Esophagus muscularis mucosa (tissue), 4 donors: ENCODE measurements around the gene CCDC32. TPM values are rescaled to one million over a fixed set of nuclear protein-coding genes. Genes with fewer than 3 reads are reported as not detected.

ENCODE experiments used
- DNase-seq: peaks from one replicate; pipeline ENCODE4 v3.0.0-alpha.2; 2017; ENCODE audit errors: extremely low spot score
- H3K27ac ChIP-seq, 4 donors: fragments of 200-600 bp; sonication (generic); replicated peaks in 1 of 4; 1 replicate in 3 of 4; 2 replicates in 1 of 4; pipeline ENCODE4 v1.5.1; 2016 to 2019; ENCODE audit warnings: mild to moderate bottlenecking in 1 of 4
- H3K27me3 ChIP-seq, 4 donors: fragments of 200-600 bp; sonication (generic); one replicate each; pipeline versions ENCODE4 v1.5.1 to v1.6.0; 2016 to 2019
- H3K36me3 ChIP-seq, 4 donors: fragments of 200-600 bp; sonication (generic); one replicate each; pipeline ENCODE4 v1.5.1; 2016 to 2019
- H3K4me1 ChIP-seq, 4 donors: fragments of 200-600 bp; sonication (generic); one replicate each; pipeline ENCODE4 v1.5.1; 2016 to 2019
- H3K4me3 ChIP-seq, 4 donors: fragments of 200-600 bp; sonication (generic); 1 replicate in 2 of 4; 2 replicates in 2 of 4; pipeline ENCODE4 v1.5.1; 2016 to 2019; ENCODE audit warnings: mild to moderate bottlenecking in 4 of 4, moderate library complexity in 1 of 4
- H3K9me3 ChIP-seq, 4 donors: fragments of 200-600 bp; sonication (generic); 1 replicate in 3 of 4; 2 replicates in 1 of 4; pipeline ENCODE4 v1.5.1; 2016 to 2019
- EP300 ChIP-seq: sonication (generic); formaldehyde crosslinking; IDR thresholded peaks from one replicate; pipeline ENCODE4 v1.6.1; 2017; ENCODE audit warnings: antibody characterized with exemption
- POLR2A ChIP-seq: fragments of 450-650 bp; IDR thresholded peaks from one replicate; pipeline ENCODE4 v1.6.1; 2017; ENCODE audit warnings: antibody characterized with exemption, moderate library complexity, mild to moderate bottlenecking, low read depth
- POLR2AphosphoS5 ChIP-seq, 2 donors: sonication (generic); formaldehyde crosslinking; IDR thresholded peaks; one replicate each; pipeline ENCODE4 v1.6.1; 2017; ENCODE audit warnings: antibody characterized with exemption in 2 of 2
- WGBS: methylation state at CpG from one replicate; pipeline ENCODE4 v1.1.5; 2018; 5-methylcytosine and 5-hydroxymethylcytosine counted together
- intact Hi-C: fragments of 100-400 bp; cut with DNase I; formaldehyde crosslinking; loops from one replicate; pipeline ENCODE4 v1.15.1; 2023
- total RNA-seq, 4 donors: library from RNA; depleted of rRNA; stranded (reverse); fragments of >200 nt; gene quantifications; one replicate each; pipeline versions ENCODE4 v1.1.0 to v1.2.1, GENCODE V29; 2016
- TF ChIP-seq, protein P1 (sequence below), 3 experiments: fragments of 200-600 bp in 2 of 3; fragments of 450-650 bp in 1 of 3; sonication (generic) in 2 of 3; IDR thresholded peaks; one replicate each; pipeline ENCODE4 v1.5.1; 2017 to 2019; ENCODE audit warnings: antibody characterized with exemption in 3 of 3, mild to moderate bottlenecking in 2 of 3, moderate library complexity in 1 of 3

CCDC32 gene
- total RNA-seq, 4 donors from 2014 or later, result 24.9 to 38.3 (median 36.0) TPM

DNA sequence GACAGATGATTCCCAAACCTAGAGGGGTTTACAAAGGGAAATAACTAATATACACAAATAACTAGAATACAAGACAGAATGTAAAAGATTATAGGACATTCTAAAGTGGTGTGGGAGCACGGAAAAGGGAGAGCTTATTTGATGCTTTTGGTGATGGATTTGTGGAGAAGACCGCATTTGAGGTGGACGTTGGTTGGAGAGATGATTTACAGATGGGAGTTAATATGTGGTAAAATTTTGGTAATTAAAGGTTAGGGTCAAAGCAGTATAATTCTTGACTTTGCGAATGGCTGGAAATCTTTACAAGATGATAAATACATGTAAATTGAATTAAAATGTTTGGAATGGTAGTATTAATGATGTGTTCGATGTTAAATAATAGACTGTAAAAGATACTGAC lies 30.4 kb upstream of the CCDC32 start:
- intact Hi-C loops, result loop anchor here (10.0 kb wide), 1 partner anchor 150 kb away; the partner anchor contains the start of gene BAHD1
- H3K36me3 ChIP-seq, result no peaks in the 10 kb centered on the region
- peak overlapping the region in 1 of 4 donors; percentile 55 for H3K4me3 ChIP-seq
- no peaks in the 10 kb centered on the region for H3K9me3 ChIP-seq
- DNase-seq, result peak; percentile 3
- H3K27ac ChIP-seq, result no peak overlapping the region
- H3K4me1 ChIP-seq, result peaks cover 8 to 15% (median 11%) of the 10 kb centered on the region in 4 donors
- 46% methylated on average over 5 of the region's 5 CpGs for WGBS
- H3K27me3 ChIP-seq, result peaks cover 0 to 19% (median 0%) of the 10 kb centered on the region in 4 donors
- TF ChIP-seq POLR2A (no peak), EP300 (no peak), POLR2AphosphoS5 (IDR thresholded peaks at IDR 0.05) (no peak)
- TF ChIP-seq, protein P1, sequence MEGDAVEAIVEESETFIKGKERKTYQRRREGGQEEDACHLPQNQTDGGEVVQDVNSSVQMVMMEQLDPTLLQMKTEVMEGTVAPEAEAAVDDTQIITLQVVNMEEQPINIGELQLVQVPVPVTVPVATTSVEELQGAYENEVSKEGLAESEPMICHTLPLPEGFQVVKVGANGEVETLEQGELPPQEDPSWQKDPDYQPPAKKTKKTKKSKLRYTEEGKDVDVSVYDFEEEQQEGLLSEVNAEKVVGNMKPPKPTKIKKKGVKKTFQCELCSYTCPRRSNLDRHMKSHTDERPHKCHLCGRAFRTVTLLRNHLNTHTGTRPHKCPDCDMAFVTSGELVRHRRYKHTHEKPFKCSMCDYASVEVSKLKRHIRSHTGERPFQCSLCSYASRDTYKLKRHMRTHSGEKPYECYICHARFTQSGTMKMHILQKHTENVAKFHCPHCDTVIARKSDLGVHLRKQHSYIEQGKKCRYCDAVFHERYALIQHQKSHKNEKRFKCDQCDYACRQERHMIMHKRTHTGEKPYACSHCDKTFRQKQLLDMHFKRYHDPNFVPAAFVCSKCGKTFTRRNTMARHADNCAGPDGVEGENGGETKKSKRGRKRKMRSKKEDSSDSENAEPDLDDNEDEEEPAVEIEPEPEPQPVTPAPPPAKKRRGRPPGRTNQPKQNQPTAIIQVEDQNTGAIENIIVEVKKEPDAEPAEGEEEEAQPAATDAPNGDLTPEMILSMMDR (IDR thresholded peaks at IDR 0.05), result no peak

DNA sequence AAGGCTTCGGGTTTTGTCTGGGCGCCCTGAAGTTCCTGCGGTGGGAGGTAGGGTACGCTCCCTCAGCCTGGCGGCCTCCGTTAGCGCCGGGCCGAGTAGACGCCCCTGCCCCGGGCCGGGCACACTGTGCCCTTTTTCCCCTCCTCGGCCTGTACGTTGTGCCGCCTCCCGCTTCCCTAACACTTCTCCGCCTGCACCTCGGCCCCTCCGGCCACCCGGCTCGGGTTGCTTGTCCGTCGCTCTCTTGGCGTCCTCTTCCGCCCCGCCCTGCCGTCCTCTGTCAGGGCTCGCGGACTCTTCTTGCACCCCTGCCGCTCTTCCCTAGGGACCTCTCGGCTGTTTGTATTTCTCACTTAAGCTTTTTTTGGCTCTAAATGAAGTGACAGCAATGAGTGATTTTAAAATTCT lies 29.6 kb upstream of the CCDC32 start:
- peak overlapping the region; percentile 51 to 69 (median 58) for H3K4me3 ChIP-seq
- H3K4me1 ChIP-seq, result peaks cover 8 to 23% (median 14%) of the 10 kb centered on the region in 4 donors
- TF ChIP-seq EP300, result no peak
- TF ChIP-seq, protein P1 (IDR thresholded peaks at IDR 0.05), result peak in 1 of 3 experiments; percentile 13
- intact Hi-C loops, result loop anchor here (5.0 to 10.0 kb wide), 3 partner anchors 98 to 298 kb away; partner anchors contain the start of genes BAHD1 and VPS18
- peak overlapping the region in 3 of 4 donors; percentile 81 to 86 (median 82) for H3K27ac ChIP-seq
- H3K9me3 ChIP-seq, result no peaks in the 10 kb centered on the region
- WGBS, result 1% methylated on average over 30 of the region's 31 CpGs
- peak; percentile 89 for DNase-seq
- H3K27me3 ChIP-seq, result peaks cover 0 to 19% (median 0%) of the 10 kb centered on the region in 4 donors
- no peaks in the 10 kb centered on the region for H3K36me3 ChIP-seq

DNA sequence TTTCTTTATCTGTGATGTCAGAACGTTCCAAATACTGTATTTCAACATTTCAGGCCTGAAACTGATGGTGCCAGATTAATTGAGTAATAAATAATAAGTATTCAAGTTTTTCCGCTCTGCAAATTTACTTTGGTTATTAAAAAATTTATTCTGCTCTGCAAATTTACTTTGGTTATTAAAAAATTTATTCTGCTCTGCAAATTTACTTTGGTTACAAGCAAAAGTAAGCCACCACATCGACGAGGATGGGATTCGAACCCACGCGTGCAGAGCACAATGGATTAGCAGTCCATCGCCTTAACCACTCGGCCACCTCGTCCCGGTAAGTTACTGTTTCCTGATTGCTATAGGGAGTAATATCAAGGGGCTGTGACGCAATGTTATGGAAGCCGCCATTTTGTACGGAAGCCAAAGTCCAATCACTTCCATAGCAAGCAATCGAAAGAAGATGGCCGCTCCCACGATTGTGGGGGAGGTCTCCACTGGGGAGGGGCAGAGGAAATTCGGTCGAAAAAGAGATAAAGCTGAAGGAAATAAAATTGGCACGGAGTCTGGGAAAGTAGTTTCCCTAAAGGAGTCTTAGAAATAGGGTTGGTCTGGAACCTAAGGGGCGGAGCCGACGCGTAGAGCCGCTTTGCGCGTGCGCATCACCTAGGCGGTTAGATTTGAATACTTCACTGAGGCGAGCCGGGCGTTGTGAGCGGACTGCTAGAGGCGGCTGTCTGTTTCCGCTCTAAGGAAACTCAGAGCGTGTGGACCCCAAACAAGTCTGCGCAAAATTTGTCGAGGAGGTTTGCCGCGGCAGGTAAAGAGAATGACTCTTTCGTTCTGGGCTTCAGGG lies 29.0 kb upstream of the CCDC32 start, which contains the start of gene KNL1:
Gene KNL1 (plus strand): TSS at position 662 of the 841 bp plus-strand sequence. CDS start 8,683 bp downstream, outside the sequence.
- Histone ChIP-seq H3K27me3 (peaks cover 0 to 19% (median 0%) of the 10 kb centered on the region in 4 donors), H3K9me3 (no peaks in the 10 kb centered on the region), H3K4me1 (peaks cover 8 to 24% (median 14%) of the 10 kb centered on the region in 4 donors), H3K27ac (peak within 1 kb of the TSS; percentile 81 to 86 (median 84)), H3K36me3 (no peaks in the 10 kb centered on the region), H3K4me3 (peak within 1 kb of the TSS; percentile 51 to 69 (median 58))
- WGBS, result 3% methylated on average over 40 of the region's 41 CpGs
- DNase-seq, result peak; percentile 99
- peak; percentile 78 for TF ChIP-seq POLR2AphosphoS5 (IDR thresholded peaks at IDR 0.05)
- TF ChIP-seq POLR2A, result no peak
- no peak for TF ChIP-seq EP300
- TF ChIP-seq, protein P1 (IDR thresholded peaks at IDR 0.05), result peak in 1 of 3 experiments; percentile 8
- intact Hi-C loops, result loop anchor here (5.0 to 10.0 kb wide), 3 partner anchors 98 to 298 kb away; partner anchors contain the start of genes BAHD1 and VPS18

DNA sequence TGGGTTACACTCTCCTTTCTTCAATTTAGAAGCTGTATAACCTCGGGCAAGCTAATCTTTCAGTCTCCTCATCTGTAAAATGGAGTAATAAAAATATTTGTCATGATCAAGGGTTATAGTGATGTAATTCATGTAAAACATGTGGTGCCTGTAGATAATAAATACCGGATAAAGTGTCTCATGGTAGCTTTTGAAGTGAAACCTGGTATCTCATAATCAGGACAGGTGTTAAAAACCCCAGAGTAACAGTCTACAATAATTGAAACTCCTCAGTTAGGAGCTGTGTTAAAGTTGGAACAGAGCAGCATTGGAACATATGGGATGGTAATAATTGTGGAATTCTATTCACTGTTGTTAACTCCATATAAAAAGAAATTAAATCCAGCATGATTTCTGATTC lies 28.3 kb upstream of the CCDC32 start:
- 76% methylated on average over 2 of the region's 2 CpGs for WGBS
- peaks cover 0 to 19% (median 0%) of the 10 kb centered on the region in 4 donors for H3K27me3 ChIP-seq

More for the DNA sequence above, 28.3 kb upstream of the CCDC32 start:
- no peak for DNase-seq
- Histone ChIP-seq H3K4me1 (peaks cover 8 to 24% (median 14%) of the 10 kb centered on the region in 4 donors), H3K36me3 (no peaks in the 10 kb centered on the region), H3K9me3 (no peaks in the 10 kb centered on the region), H3K27ac (peak overlapping the region in 2 of 4 donors; percentile 86), H3K4me3 (peak overlapping the region in 2 of 4 donors; percentile 62 to 69)
- intact Hi-C loops, result loop anchor here (5.0 to 10.0 kb wide), 3 partner anchors 99 to 299 kb away; partner anchors contain the start of genes BAHD1 and VPS18
- TF ChIP-seq POLR2A, result no peak
- TF ChIP-seq, protein P1 (IDR thresholded peaks at IDR 0.05), result no peak
- TF ChIP-seq POLR2AphosphoS5 (IDR thresholded peaks at IDR 0.05), result no peak
- no peak for TF ChIP-seq EP300
